HG03565 (cell line): Measurements from ENCODE around the gene DENND2A.
"Not testable (repeated sequence)": the region's sequence is repeated elsewhere in the genome, so short reads cannot be mapped to it uniquely, and the experiment has no call there.

Source experiments
- ATAC-seq: cut with Tn5 transposase; IDR thresholded peaks from one replicate; pipeline ENCODE4 v1.9.1; 2021; ENCODE audit warnings: mild to moderate bottlenecking, moderate library complexity; ENCODE audit not compliant: unreplicated experiment

Gene DENND2A

GRCh38 chr7:140518370-140519006 is 122.1 kb downstream of the DENND2A start:
- no peak for ATAC-seq

GRCh38 chr7:140517546-140518369 is 122.9 kb downstream of the DENND2A start:
- no peak for ATAC-seq

- no peak for ATAC-seq
Measured at GRCh38 chr7:140512317-140513000, 128.2 kb downstream of the DENND2A start.

DNA sequence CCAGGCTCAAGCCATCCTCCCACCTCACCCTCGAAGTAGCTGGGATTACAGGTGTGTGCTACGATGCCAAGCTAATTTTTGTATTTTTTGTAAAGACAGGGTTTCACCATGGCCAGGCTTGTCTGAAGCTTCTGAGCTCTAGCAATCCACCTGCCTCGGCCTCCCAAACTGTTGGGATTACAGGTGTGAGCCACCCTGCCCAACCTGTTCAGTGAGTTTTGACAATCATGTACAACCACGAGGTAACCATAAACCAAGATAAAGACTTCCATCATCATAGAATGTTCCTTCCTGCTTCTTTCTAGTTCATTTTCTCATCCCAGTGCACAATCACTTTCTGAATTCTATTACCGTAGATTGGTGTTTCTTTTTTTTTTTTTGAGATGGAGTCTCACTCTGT is 130.8 kb downstream of the DENND2A start:
- ATAC-seq, result no peak

- ATAC-seq, result not testable (repeated sequence)
Measured at GRCh38 chr7:140507556-140507955, 133.1 kb downstream of the DENND2A start.

- ATAC-seq, result no peak
Measured at GRCh38 chr7:140506788-140507464, 133.7 kb downstream of the DENND2A start.

GRCh38 chr7:140501966-140502365 is 138.6 kb downstream of the DENND2A start:
- ATAC-seq, result no peak

DNA sequence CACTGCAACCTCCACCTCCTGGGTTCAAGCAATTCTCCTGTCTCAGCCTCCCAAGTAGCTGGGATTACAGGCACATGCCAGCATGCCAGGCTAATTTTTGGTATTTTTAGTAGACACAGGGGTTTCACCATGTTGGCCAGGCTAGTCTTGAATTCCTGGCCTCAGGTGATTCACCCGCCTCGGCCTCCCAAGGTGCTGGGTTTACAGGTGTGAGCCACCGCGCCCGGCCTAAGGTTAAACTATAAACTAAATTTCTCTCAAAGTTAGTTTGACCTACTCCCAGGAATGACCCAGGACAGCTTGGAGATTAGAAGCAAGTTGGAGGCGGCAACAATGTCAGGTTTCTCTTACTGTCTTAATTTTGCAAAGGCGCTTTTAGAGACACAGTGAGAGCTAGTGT is 142.8 kb downstream of the DENND2A start:
- ATAC-seq, result not testable (repeated sequence)

DNA sequence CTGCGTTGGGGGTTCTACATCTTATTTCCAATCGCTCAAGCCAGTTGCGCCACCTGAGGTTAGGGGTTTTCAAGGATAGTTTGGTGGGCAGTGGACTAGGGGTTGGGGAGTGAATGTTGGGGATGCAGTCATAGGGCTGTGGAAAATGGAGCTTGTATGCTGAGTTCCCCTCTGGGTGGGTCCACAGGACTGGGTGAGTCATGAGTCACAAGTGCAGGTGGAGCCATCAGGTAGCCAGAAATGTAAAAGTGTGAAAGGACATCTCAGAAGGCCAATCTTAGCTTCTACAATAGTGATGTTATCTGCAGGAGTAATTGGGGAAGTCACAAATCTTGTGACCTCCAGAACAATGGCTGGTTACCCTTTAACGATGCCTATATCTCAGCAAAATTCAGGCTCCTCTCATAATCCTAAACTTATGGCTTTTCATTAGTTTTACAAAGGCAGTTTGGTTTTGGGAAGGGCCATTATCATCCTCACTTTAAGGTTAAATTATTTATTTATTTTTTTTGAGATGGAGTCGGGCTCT is 143.3 kb downstream of the DENND2A start:
- no peak for ATAC-seq

- ATAC-seq, result no peak
Measured at GRCh38 chr7:140495514-140496097, 145.0 kb downstream of the DENND2A start.

GRCh38 chr7:140494867-140495266 is 145.7 kb downstream of the DENND2A start:
- ATAC-seq, result no peak

DNA sequence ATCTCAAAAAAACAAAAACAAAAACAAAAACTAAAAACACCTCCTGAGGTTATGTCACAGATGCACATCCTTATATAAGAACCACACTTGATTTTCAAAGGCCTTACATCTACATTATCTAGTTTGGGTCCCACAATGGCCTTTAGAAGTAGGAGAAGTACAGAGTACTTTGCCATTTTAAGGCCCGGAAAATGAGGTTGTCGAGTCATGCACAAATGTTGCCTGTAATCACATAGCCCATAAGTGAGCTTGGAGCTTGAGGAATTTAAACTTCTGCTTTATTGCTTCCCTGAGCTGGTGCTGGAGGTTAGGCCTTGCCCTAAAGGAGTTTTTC is 151.6 kb downstream of the DENND2A start:
- no peak for ATAC-seq

- ATAC-seq, result no peak
Measured at GRCh38 chr7:140485500-140486265, 154.9 kb downstream of the DENND2A start.

DNA sequence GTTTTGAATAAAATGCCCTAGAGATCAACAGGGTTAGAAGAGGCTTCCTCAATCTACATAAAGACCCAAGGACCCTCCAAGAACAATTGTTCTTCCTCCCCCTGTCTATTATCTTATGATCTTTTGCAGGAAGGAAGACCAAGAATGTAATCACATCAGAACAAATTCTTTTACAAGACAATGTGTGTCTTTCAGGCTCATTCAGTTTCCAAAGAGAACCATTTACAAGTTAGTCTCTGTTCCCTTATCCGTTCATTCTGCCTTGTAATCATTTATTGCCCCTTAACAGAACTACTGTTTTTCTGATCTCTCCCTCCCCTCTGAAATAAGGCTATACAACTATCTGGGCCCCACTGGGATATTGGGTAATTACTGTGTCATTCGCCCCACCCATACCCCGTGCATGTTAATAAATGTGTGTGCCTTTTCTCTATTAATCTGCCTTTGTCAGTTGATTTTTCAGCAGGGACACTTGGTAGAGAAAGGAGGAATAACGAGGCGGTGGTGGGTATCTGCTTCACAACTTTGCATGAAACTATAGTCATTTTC is 155.6 kb downstream of the DENND2A start:
- ATAC-seq, result no peak

- ATAC-seq, result no peak
Measured at GRCh38 chr7:140484479-140484878, 156.1 kb downstream of the DENND2A start.

DNA sequence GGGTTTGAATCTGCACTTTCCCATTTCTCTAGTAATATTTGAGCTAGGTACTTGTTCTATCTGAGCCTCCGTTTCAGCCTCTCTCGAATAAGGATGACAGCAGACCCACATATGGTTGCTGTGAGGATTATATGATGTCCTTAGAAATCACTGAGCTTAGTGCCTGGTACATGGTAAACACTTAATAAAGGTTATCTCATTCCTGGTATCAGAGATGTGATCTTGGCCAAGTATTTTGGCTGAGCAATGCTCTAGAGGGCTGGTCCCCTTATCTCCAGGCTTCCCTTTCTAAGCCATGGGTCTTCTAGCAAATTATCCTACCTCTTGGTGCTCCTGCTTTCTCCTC is 160.9 kb downstream of the DENND2A start:
- no peak for ATAC-seq

DNA sequence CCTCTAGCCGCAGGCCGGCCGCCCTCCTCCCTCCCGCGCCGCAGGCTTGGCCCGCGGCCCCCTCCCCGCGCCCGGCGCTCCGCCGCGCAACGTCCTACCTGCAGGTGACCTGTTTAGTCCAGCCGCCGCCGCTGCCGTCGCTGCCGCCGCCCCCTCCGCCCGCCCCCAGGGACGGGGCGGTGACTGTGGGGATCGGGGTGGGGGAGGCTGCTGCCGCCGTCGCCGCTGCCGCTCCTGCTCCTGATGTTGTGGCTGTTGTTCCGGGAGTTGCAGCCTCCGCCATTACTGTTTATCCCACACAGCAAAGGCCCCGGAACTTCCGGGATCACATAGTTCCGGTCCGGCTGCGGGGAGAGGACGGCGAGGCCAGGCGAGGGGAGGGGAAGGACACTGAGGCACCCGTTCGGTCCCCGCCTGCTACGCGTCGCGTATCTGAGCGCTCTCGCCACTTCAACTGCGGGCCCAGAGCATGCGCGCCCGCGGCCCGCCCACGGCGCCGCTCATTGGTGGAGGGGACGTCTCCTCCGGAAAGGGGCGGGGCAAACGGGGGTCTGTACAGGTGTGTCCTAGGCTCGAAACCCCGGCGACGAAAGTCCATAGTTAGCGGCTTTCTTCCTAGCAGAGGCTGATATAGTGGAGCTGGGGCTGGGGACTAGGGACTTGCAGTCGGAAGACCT is 161.4 kb downstream of the DENND2A start, which contains the start of gene MKRN1:
TSS of gene MKRN1 (minus strand) at position 444 of the 677 bp plus-strand sequence. CDS start at position 283, 161 bp downstream.
- peak; percentile 87 for ATAC-seq

GRCh38 chr7:140478246-140479061 is 162.2 kb downstream of the DENND2A start:
- peak; percentile 12 for ATAC-seq
